NCI-H345 treated with DMSO at 0.1 percent for 48 hours (cell line): ENCODE data around the gene TEX13B.
"Not testable (repeated sequence)": the region's sequence is repeated elsewhere in the genome, so short reads cannot be mapped to it uniquely, and the experiment has no call there.

Experiments
- DNase-seq: peaks from one replicate; lab custom pipeline; 2025; ENCODE audit not compliant: unreplicated experiment; lab: John Stamatoyannopoulos, UW

The TEX13B gene

GRCh38 chrX:107982356-107982755 is at the start of gene TEX13B:
Gene TEX13B, minus strand, starts transcription at chrX:107982370. Its CDS starts 243 bp downstream, at chrX:107982127.
- DNase-seq: no peak

DNA sequence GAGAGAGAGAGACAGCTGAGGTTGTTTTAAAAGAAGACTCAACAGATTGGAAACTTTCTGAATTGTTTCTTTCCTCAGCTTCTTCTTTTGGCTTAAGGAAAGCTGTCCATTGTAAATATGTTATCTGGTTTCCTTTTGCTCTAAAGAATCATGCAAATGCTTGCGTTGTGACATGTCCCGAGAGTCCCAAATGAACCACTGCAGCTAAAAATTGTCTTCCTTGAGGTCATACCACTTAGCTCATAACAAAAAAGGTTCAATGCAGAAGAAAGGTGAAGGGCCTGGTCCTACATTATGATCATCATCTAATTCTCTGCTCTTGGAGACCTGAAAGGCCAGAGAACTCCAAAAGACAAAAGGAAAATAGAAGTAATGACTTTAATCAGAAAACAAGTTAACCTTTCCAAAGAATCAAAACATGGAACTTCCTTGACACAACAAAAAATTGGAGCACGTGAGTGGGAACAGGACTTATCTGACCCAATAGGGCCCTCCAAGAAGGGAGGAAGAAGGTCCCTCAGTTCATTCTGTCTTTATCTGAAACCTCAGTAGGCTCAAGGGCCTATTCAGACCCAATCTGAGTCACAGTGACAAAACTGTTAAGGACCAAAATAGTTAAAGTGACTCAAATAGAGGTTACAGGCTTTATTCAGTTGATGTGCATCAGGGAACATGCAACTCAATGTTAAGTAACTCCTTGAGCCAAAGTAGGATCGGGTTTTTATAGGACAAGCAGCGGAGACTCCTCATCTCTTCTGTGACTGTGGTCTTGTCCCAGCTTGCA is 48.0 kb upstream of the TEX13B start:
- no peak for DNase-seq

DNA sequence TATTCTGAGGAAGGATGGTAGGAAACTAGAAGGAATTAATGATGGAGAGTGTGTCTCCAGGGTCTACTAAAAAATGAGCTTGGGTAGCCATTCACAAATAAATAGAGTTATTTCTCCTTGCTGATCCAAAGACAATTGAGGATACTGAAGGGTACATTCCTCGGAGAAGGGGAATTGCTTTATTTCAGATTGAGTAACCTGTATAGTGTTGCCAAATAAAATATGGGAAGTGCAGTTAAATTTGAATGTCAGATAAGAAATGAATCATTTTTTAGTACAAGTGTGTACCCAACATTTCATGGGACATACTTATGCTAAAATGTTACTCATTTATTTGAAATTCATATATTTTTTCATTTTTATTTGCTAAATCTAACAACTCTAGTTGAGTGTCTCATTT is 46.7 kb upstream of the TEX13B start:
- DNase-seq: no peak

- no peak for DNase-seq
These were observed 43.9 kb upstream of the TEX13B start for GRCh38 chrX:108025954-108026600.

DNA sequence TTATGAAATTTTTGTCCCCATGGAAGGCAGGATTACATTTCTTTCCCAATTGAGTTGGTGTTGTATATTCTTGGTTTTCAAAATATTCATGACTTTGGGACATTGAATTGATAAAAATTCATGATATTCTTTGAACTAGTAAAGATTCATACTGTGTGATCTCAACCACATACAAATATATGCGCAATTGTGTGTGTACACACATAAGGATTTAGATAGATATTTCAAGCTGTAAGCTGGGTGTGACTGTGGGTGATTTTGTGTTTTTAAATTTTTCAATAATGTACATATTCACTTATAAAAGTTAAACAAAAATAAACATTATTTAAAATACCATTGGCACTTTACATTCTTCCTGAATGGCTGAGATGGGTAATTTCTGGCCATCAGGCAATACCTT is 43.2 kb upstream of the TEX13B start:
- no peak for DNase-seq

DNA sequence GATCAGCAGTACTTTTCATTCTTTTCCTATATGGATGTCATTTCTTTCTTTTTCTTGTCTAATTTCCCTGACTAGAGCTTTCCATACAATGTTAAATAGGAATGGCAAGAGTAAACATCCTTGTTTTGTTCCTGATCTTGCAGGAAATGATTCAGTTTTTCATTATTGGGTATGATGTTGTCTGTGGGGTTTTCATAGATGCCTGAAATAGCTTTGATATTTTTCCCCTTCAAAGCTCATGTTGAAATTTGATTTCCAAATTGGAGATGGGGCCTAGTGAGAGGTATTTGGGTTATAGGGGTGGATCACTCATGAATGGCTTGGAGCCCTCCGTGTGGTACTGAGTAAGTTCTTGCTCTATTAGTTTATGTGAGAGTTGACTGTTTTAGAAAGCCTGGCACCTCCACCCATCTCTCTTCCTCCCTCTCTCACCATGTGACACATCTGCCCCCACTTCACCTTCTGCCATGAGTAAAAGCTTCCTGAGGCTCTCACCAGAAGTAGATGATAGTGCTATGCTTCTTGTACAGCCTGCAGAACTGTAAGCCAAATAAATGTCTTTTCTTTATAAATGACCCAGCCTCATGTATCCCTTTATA is 40.4 kb upstream of the TEX13B start:
- DNase-seq: no peak

DNA sequence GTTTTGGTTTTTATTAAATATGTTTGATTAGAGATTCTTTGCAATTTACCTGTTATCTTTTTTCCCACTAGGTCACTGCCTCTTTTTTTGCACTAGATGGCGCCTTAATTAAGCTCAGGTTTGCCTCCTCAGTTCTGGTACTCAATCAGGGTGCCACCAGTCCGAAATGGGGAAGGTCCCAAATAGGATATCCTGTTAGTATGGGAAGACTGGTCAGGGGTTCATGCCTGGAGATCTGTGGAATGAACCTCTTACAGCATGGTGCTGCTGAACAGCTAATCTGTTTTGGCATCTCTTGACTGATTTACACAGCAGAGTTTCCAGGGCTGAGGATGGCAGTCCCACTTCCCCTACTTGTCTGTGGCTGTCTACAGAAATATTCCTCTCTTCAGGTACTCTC is 38.5 kb upstream of the TEX13B start:
- no peak for DNase-seq

DNA sequence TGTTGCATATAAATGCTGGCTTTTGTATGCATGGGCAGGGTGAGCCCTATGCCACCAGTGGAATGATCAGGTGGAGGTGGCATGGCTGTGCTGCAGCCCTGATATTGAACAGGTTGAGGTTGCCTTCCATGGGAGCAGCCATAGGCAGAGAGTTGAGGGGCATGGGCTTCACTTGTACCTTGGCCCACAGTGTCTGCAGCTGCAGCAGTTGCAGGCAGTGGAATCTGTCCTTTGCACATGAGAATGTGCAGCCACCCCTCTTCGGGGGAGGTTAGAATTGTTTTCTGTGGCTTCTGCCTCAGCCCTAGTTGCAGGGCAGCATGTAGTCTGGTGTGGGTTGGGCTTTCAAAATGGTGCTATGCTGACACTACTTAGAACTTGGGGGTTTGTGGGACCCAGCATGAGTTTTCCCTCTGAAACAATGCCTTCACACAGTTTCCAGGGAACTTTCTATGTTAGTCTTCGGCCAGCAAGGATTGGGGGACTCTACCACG is 37.3 kb upstream of the TEX13B start:
- no peak for DNase-seq

GRCh38 chrX:108018656-108019381 is 36.6 kb upstream of the TEX13B start:
- no peak for DNase-seq

DNA sequence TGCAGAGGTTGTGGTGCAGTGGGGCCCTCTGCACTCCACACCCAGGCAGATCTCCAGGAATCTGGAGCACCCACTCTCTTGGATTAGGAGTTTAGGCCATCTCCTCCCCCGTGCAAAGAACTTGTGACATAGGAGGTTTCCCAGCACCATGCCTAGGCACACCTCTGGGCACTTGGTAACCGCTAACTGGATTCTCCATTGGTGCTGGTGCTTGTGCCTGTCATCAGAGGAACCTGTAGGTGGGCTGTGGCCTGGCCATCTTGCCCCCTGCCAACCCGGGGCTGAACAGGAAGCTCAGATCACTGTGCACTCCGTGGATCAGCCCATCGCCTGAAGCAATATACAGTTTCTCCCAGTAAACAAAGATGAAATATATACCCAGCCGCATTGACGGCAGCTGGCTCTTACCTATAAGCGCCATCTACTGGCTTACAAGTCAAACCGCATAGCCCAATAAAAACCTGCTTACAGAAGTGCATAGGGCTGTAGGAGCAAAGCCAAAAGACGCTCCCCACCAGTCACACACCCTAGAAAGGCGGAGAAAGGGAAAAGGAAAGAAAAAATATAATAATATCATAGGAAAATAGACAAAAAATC is 19.1 kb upstream of the TEX13B start:
- peak; percentile 69 for DNase-seq

GRCh38 chrX:108000751-108001150 is 18.6 kb upstream of the TEX13B start:
- peak; percentile 27 for DNase-seq

DNA sequence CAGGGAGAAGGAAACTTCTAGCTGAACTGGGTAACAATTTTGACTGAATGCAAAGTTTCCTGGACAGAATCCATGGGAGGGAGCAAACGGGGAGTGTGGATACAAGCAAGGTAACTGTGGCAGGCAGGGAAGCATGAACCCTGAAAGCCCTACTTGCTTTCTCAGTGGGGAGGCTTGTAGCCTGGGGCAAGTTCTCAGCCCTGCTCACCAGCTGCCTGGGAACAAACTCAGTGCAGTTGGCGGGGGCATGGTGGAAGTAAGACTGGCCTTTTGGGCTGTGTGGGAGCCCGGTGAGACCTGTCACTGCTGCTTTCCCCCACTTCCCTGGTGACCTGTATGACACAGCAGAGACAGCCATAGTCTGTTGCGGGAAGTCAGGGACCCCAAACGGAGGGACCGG is 14.0 kb upstream of the TEX13B start:
- no peak for DNase-seq

GRCh38 chrX:107985033-107985432 is 2.9 kb upstream of the TEX13B start:
- no peak for DNase-seq

DNA sequence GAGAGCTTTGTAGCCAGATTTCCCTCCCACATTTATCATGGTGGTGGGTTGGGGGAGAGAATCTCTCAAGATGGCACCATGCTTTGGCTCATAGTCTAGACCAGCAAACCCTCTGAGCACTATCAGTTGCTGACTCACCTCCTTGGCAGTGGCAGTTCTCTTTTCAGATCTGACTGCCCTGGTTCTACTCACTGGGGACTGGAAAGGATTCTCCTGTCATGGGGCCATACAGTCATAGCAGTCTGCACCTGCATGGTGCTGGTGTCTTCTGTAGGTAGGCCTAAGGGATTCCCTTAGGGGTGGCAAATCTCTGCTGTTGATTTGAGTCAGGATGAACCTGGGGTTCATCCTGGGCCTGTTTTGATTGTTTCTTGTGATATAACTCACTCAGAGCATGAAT is 2.6 kb downstream of the TEX13B start:
- no peak for DNase-seq

- DNase-seq: no peak
These were observed 3.4 kb downstream of the TEX13B start for GRCh38 chrX:107978707-107979307.

DNA sequence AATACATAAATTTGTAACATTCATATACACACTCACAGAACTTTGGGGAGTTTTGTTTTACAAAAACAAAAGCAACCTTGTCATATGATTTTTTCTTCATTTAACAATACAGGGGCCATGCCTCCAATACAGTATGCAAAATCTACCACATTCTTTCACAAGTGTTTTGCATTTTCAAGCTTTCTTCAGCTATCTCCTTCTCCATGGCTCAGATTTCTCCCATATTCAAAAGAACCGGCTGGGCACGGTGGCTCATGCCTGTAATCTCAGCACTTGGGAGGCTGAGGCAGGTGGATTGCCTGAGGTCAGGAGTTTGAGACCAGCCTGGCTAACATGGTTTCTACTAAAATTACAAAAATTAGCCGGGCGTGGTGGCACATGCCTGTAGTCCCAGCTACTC is 4.1 kb downstream of the TEX13B start:
- DNase-seq: no peak

GRCh38 chrX:107971636-107972035 is 10.5 kb downstream of the TEX13B start:
- DNase-seq: no peak

- no peak for DNase-seq
These were observed 12.1 kb downstream of the TEX13B start for GRCh38 chrX:107970073-107970472.

DNA sequence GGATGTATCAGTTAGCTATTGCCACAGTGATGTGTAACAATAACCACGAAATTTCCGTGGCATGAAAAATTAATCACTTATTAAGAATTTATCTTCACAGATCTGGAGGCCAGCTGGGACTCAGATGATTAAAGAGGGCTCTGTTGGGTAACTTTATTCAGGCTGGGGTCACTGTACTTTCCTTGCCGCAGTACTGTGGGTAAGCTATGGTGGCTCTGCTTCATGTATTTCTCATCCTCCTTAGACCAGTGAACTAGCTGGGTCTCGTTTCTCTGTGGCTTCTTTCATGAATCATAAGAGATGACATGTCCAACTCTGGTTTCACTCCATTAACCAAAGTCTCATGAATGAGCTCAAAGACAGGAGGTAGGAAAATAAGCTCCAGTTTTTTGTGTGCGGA is 13.5 kb downstream of the TEX13B start:
- no peak for DNase-seq

DNA sequence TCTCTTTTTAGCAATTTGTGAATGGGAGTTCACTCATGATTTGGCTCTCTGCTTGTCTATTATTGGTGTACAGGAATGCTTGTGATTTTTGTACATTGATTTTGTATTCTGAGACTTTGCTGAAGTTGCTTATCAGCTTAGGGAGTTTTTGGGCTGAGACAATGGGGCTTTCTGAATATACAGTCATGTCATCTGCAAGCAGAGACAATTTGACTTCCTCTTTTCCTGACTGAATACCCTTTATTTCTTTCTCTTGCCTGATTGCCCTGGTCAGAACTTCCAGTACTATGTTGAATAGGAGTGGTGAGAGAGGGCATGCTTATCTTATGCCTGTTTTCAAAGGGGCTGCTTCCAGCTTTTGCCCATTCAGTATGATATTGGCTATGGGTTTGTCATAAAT is 26.8 kb downstream of the TEX13B start:
- DNase-seq: not testable (repeated sequence)

DNA sequence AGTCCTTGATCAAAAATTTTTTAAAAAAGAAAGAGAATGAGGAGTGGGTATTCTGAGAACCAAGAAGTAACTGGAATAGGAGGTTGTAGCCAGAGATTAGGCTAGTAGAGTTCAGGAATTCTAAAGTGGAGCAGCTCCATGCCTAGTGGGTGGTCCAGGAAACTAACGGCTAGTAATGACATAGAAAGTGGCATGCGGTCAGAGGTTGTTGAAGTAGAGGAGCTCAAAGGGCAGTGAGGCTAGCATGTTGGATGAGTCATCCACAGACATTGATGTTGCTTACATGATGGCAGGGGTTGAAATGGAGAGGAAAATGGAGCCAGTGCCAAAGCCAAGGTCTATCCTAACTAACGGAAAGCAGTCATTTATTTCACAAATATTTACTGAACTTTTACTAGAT is 42.1 kb downstream of the TEX13B start:
- no peak for DNase-seq
